SH-SY5Y (cell line): Measurements from ENCODE around the gene MRS2.

Source experiments
- GATA2 ChIP-seq: IDR thresholded peaks from 2 replicates; pipeline ENCODE4 v1.6.1; 2011; ENCODE audit warnings: mild to moderate bottlenecking, low read depth, low read length
- GATA3 ChIP-seq: IDR thresholded peaks from 2 replicates; pipeline ENCODE4 v1.6.1; 2011; ENCODE audit warnings: low read depth, mild to moderate bottlenecking, low read length, moderate library complexity

DNA sequence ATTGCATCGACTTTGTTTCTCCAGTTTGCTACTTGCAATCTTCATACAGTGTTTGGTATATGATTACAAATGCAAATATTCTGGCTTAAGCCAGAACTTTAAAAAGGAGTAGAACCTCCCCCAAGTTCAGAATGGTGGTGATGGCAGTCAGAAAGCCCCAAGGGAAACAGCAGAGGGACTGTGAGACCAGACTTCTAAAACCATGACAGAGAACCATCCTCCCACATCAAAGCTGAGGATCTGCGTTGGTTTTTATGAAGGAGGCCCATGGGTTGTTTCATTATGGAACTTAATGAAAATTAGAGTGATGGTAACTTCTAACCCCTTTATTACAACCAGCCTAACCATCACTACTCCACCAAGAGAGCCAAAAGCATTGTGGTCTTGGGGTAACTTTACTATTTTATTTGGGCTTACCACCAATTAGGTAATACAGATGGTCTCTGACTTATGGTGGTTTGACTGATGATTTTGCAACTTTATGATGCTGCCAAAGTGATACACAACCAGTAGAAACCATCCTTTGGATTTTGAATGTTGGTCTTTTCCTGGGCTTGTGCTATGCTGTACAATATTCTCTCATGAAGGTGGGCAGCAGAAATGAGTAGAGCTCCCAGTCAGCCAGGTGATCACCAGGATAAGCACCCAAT, 10.9 kb upstream of the MRS2 start:
- TF ChIP-seq GATA3 (no peak), GATA2 (no peak)
